Activated T-cell treated with anti-CD3 and anti-CD28 coated beads, Interleukin-2, amount 50 U/mL, for 72 hours (primary cell): ENCODE measurements around the gene GOLGA6A. TPM values are rescaled to one million over a fixed set of nuclear protein-coding genes. Genes with fewer than 3 reads are reported as not detected.

ENCODE experiments used
- ATAC-seq, 2 donors: fragments of 150-1000 bp; cut with Tn5 transposase; replicated peaks in 1 of 2; 2 replicates each; pipeline ENCODE4 v1.10.0; 2021; ENCODE audit warnings: moderate library complexity in 2 of 2, mild to moderate bottlenecking in 1 of 2
- DNase-seq, 2 donors: peaks; one replicate each; pipeline ENCODE4 v3.0.0; 2021 to 2022; ENCODE audit warnings: mixed read lengths in 1 of 2
- H3K27ac Mint-ChIP-seq: one replicate; pipeline ENCODE4 v1.8.0; 2022; ENCODE audit warnings: mild to moderate bottlenecking, moderate library complexity, mixed read lengths
- H3K27me3 Mint-ChIP-seq: one replicate; pipeline ENCODE4 v1.8.0; 2022; ENCODE audit warnings: low read depth, mixed read lengths
- H3K36me3 Mint-ChIP-seq, 2 donors: one replicate each; pipeline ENCODE4 v1.8.0; 2022; ENCODE audit warnings: mixed read lengths in 2 of 2, mild to moderate bottlenecking in 1 of 2; ENCODE audit not compliant: insufficient read depth in 2 of 2
- H3K4me1 Mint-ChIP-seq: one replicate; pipeline ENCODE4 v1.8.0; 2022; ENCODE audit warnings: low read depth, mixed read lengths
- H3K4me3 Mint-ChIP-seq, 2 donors: one replicate each; pipeline ENCODE4 v1.8.0; 2022; ENCODE audit warnings: mild to moderate bottlenecking in 2 of 2, mixed read lengths in 2 of 2, moderate library complexity in 2 of 2
- H3K9me3 Mint-ChIP-seq, 2 donors: one replicate each; pipeline ENCODE4 v1.8.0; 2022; ENCODE audit warnings: mixed read lengths in 2 of 2
- total RNA-seq, 2 donors: library from RNA; stranded (reverse); gene quantifications; one replicate each; pipeline ENCODE4 v1.2.3, GENCODE V29; 2022

Gene GOLGA6A
- total RNA-seq, 2 donors from 2014 or later: 0.46 to 0.53 TPM

- Mint-ChIP-seq H3K4me3 (no peak overlapping the region), H3K4me1 (no peaks in the 10 kb centered on the region), H3K27me3 (no peaks in the 10 kb centered on the region), H3K9me3 (no peaks in the 10 kb centered on the region), H3K27ac (no peak overlapping the region), H3K36me3 (peaks cover 2 to 3% of the 10 kb centered on the region in 2 donors)
- no peak for ATAC-seq
- no peak for DNase-seq
These were observed 49.5 kb downstream of the GOLGA6A start for GRCh38 chr15:74032606-74033561.

- Mint-ChIP-seq H3K9me3 (no peaks in the 10 kb centered on the region), H3K4me1 (no peaks in the 10 kb centered on the region), H3K27ac (peak overlapping the region; percentile 13), H3K27me3 (no peaks in the 10 kb centered on the region), H3K4me3 (no peak overlapping the region), H3K36me3 (peaks cover 2 to 3% of the 10 kb centered on the region in 2 donors)
- no peak for ATAC-seq
- DNase-seq: no peak
These were observed 50.3 kb downstream of the GOLGA6A start for GRCh38 chr15:74032046-74032445.

GRCh38 chr15:74028646-74029045 lies 53.7 kb downstream of the GOLGA6A start:
- peaks cover 4 to 6% of the 10 kb centered on the region in 2 donors for H3K36me3 Mint-ChIP-seq
- ATAC-seq (no peak), DNase-seq (no peak)
- no peak overlapping the region for H3K27ac Mint-ChIP-seq
- no peaks in the 10 kb centered on the region for H3K27me3 Mint-ChIP-seq
- no peaks in the 10 kb centered on the region for H3K9me3 Mint-ChIP-seq
- H3K4me3 Mint-ChIP-seq: no peak overlapping the region
- H3K4me1 Mint-ChIP-seq: no peaks in the 10 kb centered on the region

GRCh38 chr15:74027688-74028087 lies 54.7 kb downstream of the GOLGA6A start:
- DNase-seq (no peak), ATAC-seq (no peak)
- H3K4me3 Mint-ChIP-seq: no peak overlapping the region
- H3K36me3 Mint-ChIP-seq: peaks cover 4 to 6% of the 10 kb centered on the region in 2 donors
- H3K27me3 Mint-ChIP-seq: no peaks in the 10 kb centered on the region
- no peaks in the 10 kb centered on the region for H3K9me3 Mint-ChIP-seq
- peak overlapping the region; percentile 19 for H3K27ac Mint-ChIP-seq
- peaks cover 1% of the 10 kb centered on the region for H3K4me1 Mint-ChIP-seq

- no peak overlapping the region for H3K4me3 Mint-ChIP-seq
- H3K27me3 Mint-ChIP-seq: no peaks in the 10 kb centered on the region
- H3K4me1 Mint-ChIP-seq: peaks cover 8% of the 10 kb centered on the region
- H3K36me3 Mint-ChIP-seq: peaks cover 8 to 11% of the 10 kb centered on the region in 2 donors
- no peaks in the 10 kb centered on the region for H3K9me3 Mint-ChIP-seq
- no peak for ATAC-seq
- H3K27ac Mint-ChIP-seq: no peak overlapping the region
- no peak for DNase-seq
These were observed 56.9 kb downstream of the GOLGA6A start for GRCh38 chr15:74025436-74025835.

- peaks cover 8% of the 10 kb centered on the region for H3K4me1 Mint-ChIP-seq
- DNase-seq (no peak), ATAC-seq (no peak)
- no peak overlapping the region for H3K4me3 Mint-ChIP-seq
- H3K36me3 Mint-ChIP-seq: peaks cover 7 to 11% of the 10 kb centered on the region in 2 donors
- no peak overlapping the region for H3K27ac Mint-ChIP-seq
- H3K9me3 Mint-ChIP-seq: no peaks in the 10 kb centered on the region
- no peaks in the 10 kb centered on the region for H3K27me3 Mint-ChIP-seq
These were observed 57.7 kb downstream of the GOLGA6A start for GRCh38 chr15:74024687-74025086.

GRCh38 chr15:74022706-74023470 lies 59.5 kb downstream of the GOLGA6A start:
- H3K4me1 Mint-ChIP-seq: peaks cover 8% of the 10 kb centered on the region
- H3K27ac Mint-ChIP-seq: no peak overlapping the region
- peaks cover 7 to 11% of the 10 kb centered on the region in 2 donors for H3K36me3 Mint-ChIP-seq
- H3K27me3 Mint-ChIP-seq: no peaks in the 10 kb centered on the region
- no peak overlapping the region for H3K4me3 Mint-ChIP-seq
- ATAC-seq: no peak
- H3K9me3 Mint-ChIP-seq: no peaks in the 10 kb centered on the region
- no peak for DNase-seq

Other genes with a start within 250 kb of the GOLGA6A start
- gene TBC1D21, start 209.0 kb downstream of the GOLGA6A start, total RNA-seq: not detected
- 1 to 10 TPM; 1.9 to 2.5 TPM for gene LOXL1, start 156.1 kb downstream of the GOLGA6A start, total RNA-seq
- 10 to 100 TPM in 1 of 2 donors, 1 to 10 TPM in 1; 7.2 to 15.1 TPM for gene STOML1, start 90.3 kb downstream of the GOLGA6A start, total RNA-seq
- 10 to 100 TPM; 70.9 to 71.6 TPM for gene PML, start 87.8 kb downstream of the GOLGA6A start, total RNA-seq
- gene ISLR2, start 48.0 kb upstream of the GOLGA6A start, total RNA-seq: under 1 TPM in 1 of 2 donors, not detected in 1; 0.62 TPM
- under 1 TPM in 1 of 2 donors, not detected in 1; 0.12 TPM for gene ISLR, start 91.2 kb upstream of the GOLGA6A start, total RNA-seq
- under 1 TPM; 0.43 to 0.46 TPM for gene STRA6, start 120.2 kb upstream of the GOLGA6A start, total RNA-seq
- gene CCDC33, start 153.8 kb upstream of the GOLGA6A start, total RNA-seq: not detected